Measurements from ENCODE around the gene QKI.
A peak's percentile ranks its signal among the peaks of the same experiment; 100 is the strongest.
"Not testable (repeated sequence)": the region's sequence is repeated elsewhere in the genome, so short reads cannot be mapped to it uniquely, and the experiment has no call there.

The QKI gene

GRCh38 chr6:163414117-163414945 lies at the start of gene QKI:
Gene QKI (plus strand): TSS chr6:163414718. CDS start chr6:163415194, 476 bp downstream.
- peak; percentile 35 for DNase-seq

- no peak for DNase-seq
These were observed 48.2 kb upstream of the QKI start for GRCh38 chr6:163366288-163366687.

GRCh38 chr6:163367497-163368183 lies 46.9 kb upstream of the QKI start:
- no peak for DNase-seq

- no peak for DNase-seq
These were observed 45.4 kb upstream of the QKI start for GRCh38 chr6:163369141-163369540.

- DNase-seq = no peak
These were observed 44.7 kb upstream of the QKI start for GRCh38 chr6:163369628-163370365.

GRCh38 chr6:163370464-163371117 lies 43.9 kb upstream of the QKI start:
- DNase-seq = no peak

GRCh38 chr6:163371129-163371528 lies 43.4 kb upstream of the QKI start:
- DNase-seq = no peak

- DNase-seq = no peak
These were observed 41.3 kb upstream of the QKI start for GRCh38 chr6:163373240-163373639.

GRCh38 chr6:163375361-163375760 lies 39.2 kb upstream of the QKI start:
- no peak for DNase-seq

GRCh38 chr6:163376187-163376586 lies 38.3 kb upstream of the QKI start:
- no peak for DNase-seq

- DNase-seq = no peak
These were observed 37.0 kb upstream of the QKI start for GRCh38 chr6:163377561-163377960.

GRCh38 chr6:163380216-163380615 lies 34.3 kb upstream of the QKI start:
- DNase-seq = no peak

GRCh38 chr6:163381118-163381756 lies 33.3 kb upstream of the QKI start:
- DNase-seq = no peak

- not testable (repeated sequence) for DNase-seq
These were observed 31.1 kb upstream of the QKI start for GRCh38 chr6:163383396-163383795.

GRCh38 chr6:163383912-163384311 lies 30.6 kb upstream of the QKI start:
- DNase-seq = no peak

GRCh38 chr6:163384510-163384909 lies 30.0 kb upstream of the QKI start:
- no peak for DNase-seq

GRCh38 chr6:163385503-163385902 lies 29.0 kb upstream of the QKI start:
- not testable (repeated sequence) for DNase-seq

- no peak for DNase-seq
These were observed 28.1 kb upstream of the QKI start for GRCh38 chr6:163386329-163386908.

- no peak for DNase-seq
These were observed 27.2 kb upstream of the QKI start for GRCh38 chr6:163387317-163387716.

- DNase-seq = no peak
These were observed 25.2 kb upstream of the QKI start for GRCh38 chr6:163389354-163389753.

GRCh38 chr6:163390770-163391169 lies 23.7 kb upstream of the QKI start:
- DNase-seq = no peak

- no peak for DNase-seq
These were observed 22.5 kb upstream of the QKI start for GRCh38 chr6:163391985-163392384.

All from kidney glomerular epithelial cell (primary cell).